Lower leg skin (tissue), 3 donors: Measurements from ENCODE around the gene GALNT1.

Source experiments
- POLR2A ChIP-seq, 2 donors: fragments of 450-650 bp; IDR thresholded peaks; one replicate each; pipeline ENCODE4 v1.6.1; 2016 to 2017; ENCODE audit warnings: antibody characterized with exemption in 2 of 2, mild to moderate bottlenecking in 1 of 2, moderate library complexity in 1 of 2
- TF ChIP-seq, protein P1 (sequence below), 3 donors: fragments of 450-650 bp; IDR thresholded peaks; one replicate each; pipeline ENCODE4 v1.5.1; 2016; ENCODE audit warnings: antibody characterized with exemption in 3 of 3, mild to moderate bottlenecking in 3 of 3, moderate library complexity in 2 of 3

- TF ChIP-seq POLR2A (IDR thresholded peaks at IDR 0.05): no peak
- TF ChIP-seq, protein P1, sequence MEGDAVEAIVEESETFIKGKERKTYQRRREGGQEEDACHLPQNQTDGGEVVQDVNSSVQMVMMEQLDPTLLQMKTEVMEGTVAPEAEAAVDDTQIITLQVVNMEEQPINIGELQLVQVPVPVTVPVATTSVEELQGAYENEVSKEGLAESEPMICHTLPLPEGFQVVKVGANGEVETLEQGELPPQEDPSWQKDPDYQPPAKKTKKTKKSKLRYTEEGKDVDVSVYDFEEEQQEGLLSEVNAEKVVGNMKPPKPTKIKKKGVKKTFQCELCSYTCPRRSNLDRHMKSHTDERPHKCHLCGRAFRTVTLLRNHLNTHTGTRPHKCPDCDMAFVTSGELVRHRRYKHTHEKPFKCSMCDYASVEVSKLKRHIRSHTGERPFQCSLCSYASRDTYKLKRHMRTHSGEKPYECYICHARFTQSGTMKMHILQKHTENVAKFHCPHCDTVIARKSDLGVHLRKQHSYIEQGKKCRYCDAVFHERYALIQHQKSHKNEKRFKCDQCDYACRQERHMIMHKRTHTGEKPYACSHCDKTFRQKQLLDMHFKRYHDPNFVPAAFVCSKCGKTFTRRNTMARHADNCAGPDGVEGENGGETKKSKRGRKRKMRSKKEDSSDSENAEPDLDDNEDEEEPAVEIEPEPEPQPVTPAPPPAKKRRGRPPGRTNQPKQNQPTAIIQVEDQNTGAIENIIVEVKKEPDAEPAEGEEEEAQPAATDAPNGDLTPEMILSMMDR (IDR thresholded peaks at IDR 0.05): no peak
Measured at GRCh38 chr18:35715139-35715538, 133.6 kb downstream of the GALNT1 start.
